GM13977 (cell line): Measurements from ENCODE around the gene PIK3R2.

Experiments used
- DNase-seq: peaks from one replicate; pipeline ENCODE4 v3.0.0; 2012; ENCODE audit warnings: low spot score
- in situ Hi-C: fragments of 300-500 bp; cut with MboI; formaldehyde crosslinking; loops from one replicate; pipeline ENCODE4 v1.12.0; 2022; ENCODE audit warnings: low sequenced_read_pairs, low pct_unique_long_range_greater_than_20kb, mixed read lengths, inconsistent platforms; ENCODE audit not compliant: unreplicated experiment
- TF ChIP-seq, protein P1 (sequence below): IDR thresholded peaks from 2 replicates; pipeline ENCODE4 v1.5.1; 2012; ENCODE audit warnings: mild to moderate bottlenecking, control low read depth; ENCODE audit not compliant: insufficient read depth; ENCODE audit errors: extremely low read depth, missing control alignments

Gene PIK3R2

GRCh38 chr19:18176367-18177310 lies 23.7 kb downstream of the PIK3R2 start:
- TF ChIP-seq, protein P1, sequence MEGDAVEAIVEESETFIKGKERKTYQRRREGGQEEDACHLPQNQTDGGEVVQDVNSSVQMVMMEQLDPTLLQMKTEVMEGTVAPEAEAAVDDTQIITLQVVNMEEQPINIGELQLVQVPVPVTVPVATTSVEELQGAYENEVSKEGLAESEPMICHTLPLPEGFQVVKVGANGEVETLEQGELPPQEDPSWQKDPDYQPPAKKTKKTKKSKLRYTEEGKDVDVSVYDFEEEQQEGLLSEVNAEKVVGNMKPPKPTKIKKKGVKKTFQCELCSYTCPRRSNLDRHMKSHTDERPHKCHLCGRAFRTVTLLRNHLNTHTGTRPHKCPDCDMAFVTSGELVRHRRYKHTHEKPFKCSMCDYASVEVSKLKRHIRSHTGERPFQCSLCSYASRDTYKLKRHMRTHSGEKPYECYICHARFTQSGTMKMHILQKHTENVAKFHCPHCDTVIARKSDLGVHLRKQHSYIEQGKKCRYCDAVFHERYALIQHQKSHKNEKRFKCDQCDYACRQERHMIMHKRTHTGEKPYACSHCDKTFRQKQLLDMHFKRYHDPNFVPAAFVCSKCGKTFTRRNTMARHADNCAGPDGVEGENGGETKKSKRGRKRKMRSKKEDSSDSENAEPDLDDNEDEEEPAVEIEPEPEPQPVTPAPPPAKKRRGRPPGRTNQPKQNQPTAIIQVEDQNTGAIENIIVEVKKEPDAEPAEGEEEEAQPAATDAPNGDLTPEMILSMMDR, result no peak
- no peak for DNase-seq
- in situ Hi-C loops, result no loop called here

GRCh38 chr19:18179957-18180356 lies 27.0 kb downstream of the PIK3R2 start:
- DNase-seq, result peak; percentile 9
- TF ChIP-seq, protein P1, result no peak
- in situ Hi-C loops, result no loop called here

GRCh38 chr19:18183529-18183928 lies 30.6 kb downstream of the PIK3R2 start:
- no peak for DNase-seq
- in situ Hi-C loops, result no loop called here
- TF ChIP-seq, protein P1, result no peak

- DNase-seq, result no peak
- in situ Hi-C loops, result no loop called here
- TF ChIP-seq, protein P1, result no peak
Observed at GRCh38 chr19:18185538-18185937, 32.6 kb downstream of the PIK3R2 start.

- TF ChIP-seq, protein P1, result no peak
- in situ Hi-C loops, result no loop called here
- no peak for DNase-seq
Observed at GRCh38 chr19:18190278-18190677, 37.3 kb downstream of the PIK3R2 start.

GRCh38 chr19:18191640-18192062 lies 38.7 kb downstream of the PIK3R2 start:
- no peak for DNase-seq
- TF ChIP-seq, protein P1, result no peak
- in situ Hi-C loops, result no loop called here
